A673 (cell line): ENCODE measurements around the gene AMBRA1. TPM values are rescaled to one million over a fixed set of nuclear protein-coding genes. Genes with fewer than 3 reads are reported as not detected.

Experiments
- BruUV-seq: library from RNA; stranded (reverse); fragments of 400-500 nt; replicated peaks from 2 replicates; lab custom pipeline; 2021; lab: Mats Ljungman, UMichigan
- CTCF ChIA-PET: fragments of 300-600 bp; sonication (Branson Sonifier 250); formaldehyde crosslinking; loops from one replicate; lab custom pipeline; 2022; ENCODE audit warnings: antibody characterized with exemption; lab: Charles Lee
- POLR2A ChIA-PET: fragments of 300-600 bp; sonication (Branson Sonifier 250); formaldehyde crosslinking; loops from one replicate; lab custom pipeline; 2022; ENCODE audit warnings: antibody characterized with exemption; ENCODE audit not compliant: low non-redundant PET; lab: Charles Lee
- DNase-seq: peaks from one replicate; pipeline ENCODE4 v3.0.0-alpha.2; 2015; ENCODE audit warnings: low spot score
- H3K27ac ChIP-seq: fragments of 200-600 bp; sonication (generic); 2 replicates; pipeline ENCODE4 v1.5.1; 2016; ENCODE audit warnings: mixed run types, low read depth, mild to moderate bottlenecking, mixed read lengths, antibody characterized with exemption, low read length; ENCODE audit not compliant: poor library complexity, severe bottlenecking
- H3K27me3 ChIP-seq: fragments of 200-600 bp; sonication (generic); replicated peaks from 2 replicates; pipeline ENCODE4 v1.6.1; 2017; ENCODE audit warnings: mixed run types, low read depth, mild to moderate bottlenecking, mixed read lengths, antibody characterized with exemption, low read length; ENCODE audit not compliant: insufficient read depth, poor library complexity
- H3K36me3 ChIP-seq: fragments of 200-600 bp; sonication (generic); 2 replicates; pipeline ENCODE4 v1.6.1; 2016; ENCODE audit warnings: mixed run types, mild to moderate bottlenecking, mixed read lengths, antibody characterized with exemption, low read length; ENCODE audit not compliant: insufficient read depth, poor library complexity, severe bottlenecking
- H3K4me1 ChIP-seq: fragments of 200-600 bp; sonication (generic); 2 replicates; pipeline ENCODE4 v1.6.1; 2017; ENCODE audit warnings: mixed run types, mild to moderate bottlenecking, mixed read lengths, antibody characterized with exemption, low read length; ENCODE audit not compliant: insufficient read depth, poor library complexity, severe bottlenecking
- H3K4me3 ChIP-seq: fragments of 200-600 bp; sonication (generic); 2 replicates; pipeline ENCODE4 v1.5.1; 2016; ENCODE audit warnings: low read depth, mixed run types, mild to moderate bottlenecking, mixed read lengths, low read length; ENCODE audit not compliant: poor library complexity, severe bottlenecking
- H3K9me3 ChIP-seq: fragments of 200-600 bp; sonication (generic); 2 replicates; pipeline ENCODE4 v1.6.1; 2016; ENCODE audit warnings: mixed run types, low read depth, mild to moderate bottlenecking, mixed read lengths, antibody characterized with exemption, low read length; ENCODE audit not compliant: poor library complexity, severe bottlenecking
- EZH2 ChIP-seq: fragments of 200-600 bp; sonication (generic); IDR thresholded peaks from 2 replicates; pipeline ENCODE4 v1.6.1; 2017; ENCODE audit warnings: borderline replicate concordance, low read depth, mild to moderate bottlenecking, mixed read lengths, antibody characterized with exemption, low read length; ENCODE audit not compliant: poor library complexity, severe bottlenecking
- intact Hi-C: fragments of 100-400 bp; cut with micrococcal nuclease; formaldehyde crosslinking; loops from one replicate; pipeline ENCODE4 v1.10.0; 2022; ENCODE audit not compliant: unreplicated experiment
- total RNA-seq: library from RNA; stranded (reverse); gene quantifications from 2 replicates; pipeline ENCODE4 v1.2.3, GENCODE V29; 2021
- TF ChIP-seq, protein P1 (sequence below): fragments of 300-800, 200-600 bp; sonication (generic); conservative IDR thresholded peaks from 2 replicates; pipeline ENCODE4 v1.5.1; 2017; ENCODE audit warnings: low read depth, mild to moderate bottlenecking, antibody characterized with exemption, low read length, moderate library complexity, mixed read lengths

AMBRA1 gene
- total RNA-seq, 1 experiment from 2014 or later, result 78.1 TPM

- intact Hi-C loops, result no loop called here
- no TSS peak for BruUV-seq
- H3K27me3 ChIP-seq, result no peaks in the 10 kb centered on the region
- H3K36me3 ChIP-seq, result no peaks in the 10 kb centered on the region
- H3K9me3 ChIP-seq, result no peaks in the 10 kb centered on the region
- H3K27ac ChIP-seq, result no peak overlapping the region
- POLR2A ChIA-PET, result interaction anchor here (0.6 kb wide), 1 partner anchor 407 kb away, joined by 9 read pairs; no protein-coding TSS in a partner anchor
- no peak overlapping the region for H3K4me3 ChIP-seq
- TF ChIP-seq, protein P1, sequence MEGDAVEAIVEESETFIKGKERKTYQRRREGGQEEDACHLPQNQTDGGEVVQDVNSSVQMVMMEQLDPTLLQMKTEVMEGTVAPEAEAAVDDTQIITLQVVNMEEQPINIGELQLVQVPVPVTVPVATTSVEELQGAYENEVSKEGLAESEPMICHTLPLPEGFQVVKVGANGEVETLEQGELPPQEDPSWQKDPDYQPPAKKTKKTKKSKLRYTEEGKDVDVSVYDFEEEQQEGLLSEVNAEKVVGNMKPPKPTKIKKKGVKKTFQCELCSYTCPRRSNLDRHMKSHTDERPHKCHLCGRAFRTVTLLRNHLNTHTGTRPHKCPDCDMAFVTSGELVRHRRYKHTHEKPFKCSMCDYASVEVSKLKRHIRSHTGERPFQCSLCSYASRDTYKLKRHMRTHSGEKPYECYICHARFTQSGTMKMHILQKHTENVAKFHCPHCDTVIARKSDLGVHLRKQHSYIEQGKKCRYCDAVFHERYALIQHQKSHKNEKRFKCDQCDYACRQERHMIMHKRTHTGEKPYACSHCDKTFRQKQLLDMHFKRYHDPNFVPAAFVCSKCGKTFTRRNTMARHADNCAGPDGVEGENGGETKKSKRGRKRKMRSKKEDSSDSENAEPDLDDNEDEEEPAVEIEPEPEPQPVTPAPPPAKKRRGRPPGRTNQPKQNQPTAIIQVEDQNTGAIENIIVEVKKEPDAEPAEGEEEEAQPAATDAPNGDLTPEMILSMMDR, result no peak
- no peak for TF ChIP-seq EZH2
- CTCF ChIA-PET, result no interaction called here
- peaks cover 54% of the 10 kb centered on the region for H3K4me1 ChIP-seq
- no peak for DNase-seq
Observed at GRCh38 chr11:46557684-46558151, 36.1 kb downstream of the AMBRA1 start.

- TF ChIP-seq, protein P1, result no peak
- no peak for TF ChIP-seq EZH2
- ChIA-PET POLR2A (interaction anchor here (0.8 kb wide), 1 partner anchor 50 kb away, joined by 3 read pairs; no protein-coding TSS in a partner anchor), CTCF (interaction anchor here (0.5 to 1.0 kb wide), 2 partner anchors 23 to 65 kb away, joined by 3 to 7 read pairs; no protein-coding TSS in a partner anchor)
- Histone ChIP-seq H3K27me3 (no peaks in the 10 kb centered on the region), H3K9me3 (no peaks in the 10 kb centered on the region), H3K36me3 (no peaks in the 10 kb centered on the region), H3K4me3 (no peak overlapping the region), H3K27ac (peak overlapping the region; percentile 14), H3K4me1 (peaks cover 44% of the 10 kb centered on the region)
- DNase-seq, result no peak
- intact Hi-C loops, result no loop called here
- no TSS peak for BruUV-seq
Observed at GRCh38 chr11:46555267-46556054, 38.4 kb downstream of the AMBRA1 start.

GRCh38 chr11:46554213-46555147, 39.3 kb downstream of the AMBRA1 start:
- Histone ChIP-seq H3K4me1 (peaks cover 34% of the 10 kb centered on the region), H3K9me3 (no peaks in the 10 kb centered on the region), H3K4me3 (no peak overlapping the region), H3K36me3 (no peaks in the 10 kb centered on the region), H3K27ac (peak overlapping the region; percentile 19), H3K27me3 (no peaks in the 10 kb centered on the region)
- TF ChIP-seq EZH2, result no peak
- TF ChIP-seq, protein P1, result no peak
- intact Hi-C loops, result no loop called here
- BruUV-seq, result no TSS peak
- POLR2A ChIA-PET, result interaction anchor here (0.5 to 0.6 kb wide), 2 partner anchors 109 to 357 kb away, joined by 13 to 17 read pairs; no protein-coding TSS in a partner anchor
- CTCF ChIA-PET, result interaction anchor here (1.0 kb wide), 2 partner anchors 25 to 64 kb away, joined by 3 read pairs; no protein-coding TSS in a partner anchor
- peak; percentile 56 for DNase-seq
